Breast epithelium (tissue), 3 donors: ENCODE data around the gene HMGN1.

Experiments
- POLR2A ChIP-seq: fragments of 450-650 bp; IDR thresholded peaks from one replicate; pipeline ENCODE4 v1.6.1; 2016; ENCODE audit warnings: antibody characterized with exemption, mild to moderate bottlenecking, moderate library complexity
- TF ChIP-seq, protein P1 (sequence below), 3 donors: fragments of 450-650 bp; IDR thresholded peaks; one replicate each; pipeline ENCODE4 v1.5.1; 2016 to 2017; ENCODE audit warnings: antibody characterized with exemption in 3 of 3, mild to moderate bottlenecking in 3 of 3, moderate library complexity in 3 of 3

GRCh38 chr21:39392981-39393380 is 44.1 kb upstream of the HMGN1 start:
- TF ChIP-seq POLR2A: no peak
- TF ChIP-seq, protein P1, sequence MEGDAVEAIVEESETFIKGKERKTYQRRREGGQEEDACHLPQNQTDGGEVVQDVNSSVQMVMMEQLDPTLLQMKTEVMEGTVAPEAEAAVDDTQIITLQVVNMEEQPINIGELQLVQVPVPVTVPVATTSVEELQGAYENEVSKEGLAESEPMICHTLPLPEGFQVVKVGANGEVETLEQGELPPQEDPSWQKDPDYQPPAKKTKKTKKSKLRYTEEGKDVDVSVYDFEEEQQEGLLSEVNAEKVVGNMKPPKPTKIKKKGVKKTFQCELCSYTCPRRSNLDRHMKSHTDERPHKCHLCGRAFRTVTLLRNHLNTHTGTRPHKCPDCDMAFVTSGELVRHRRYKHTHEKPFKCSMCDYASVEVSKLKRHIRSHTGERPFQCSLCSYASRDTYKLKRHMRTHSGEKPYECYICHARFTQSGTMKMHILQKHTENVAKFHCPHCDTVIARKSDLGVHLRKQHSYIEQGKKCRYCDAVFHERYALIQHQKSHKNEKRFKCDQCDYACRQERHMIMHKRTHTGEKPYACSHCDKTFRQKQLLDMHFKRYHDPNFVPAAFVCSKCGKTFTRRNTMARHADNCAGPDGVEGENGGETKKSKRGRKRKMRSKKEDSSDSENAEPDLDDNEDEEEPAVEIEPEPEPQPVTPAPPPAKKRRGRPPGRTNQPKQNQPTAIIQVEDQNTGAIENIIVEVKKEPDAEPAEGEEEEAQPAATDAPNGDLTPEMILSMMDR (IDR thresholded peaks at IDR 0.05): no peak
